HepG2 (cell line): Measurements from ENCODE around the gene SNX30.

Experiments
- ARNT ChIP-seq: fragments of 450-650 bp; IDR thresholded peaks from 2 replicates; pipeline ENCODE4 v1.6.1; 2017
- CTCF ChIP-seq: sonication (generic); formaldehyde crosslinking; IDR thresholded peaks from 2 replicates; pipeline ENCODE4 v1.5.0; 2020; ENCODE audit warnings: mild to moderate bottlenecking, missing genetic modification reagents, moderate library complexity
- GABPA ChIP-seq, 2 experiments: IDR thresholded peaks; 2 replicates each; pipeline ENCODE4 v1.6.1; 2011 to 2016; ENCODE audit warnings: low read depth in 2 of 2, low read length in 1 of 2, missing biosample characterization in 1 of 2, missing genetic modification characterization in 1 of 2
- HNRNPK ChIP-seq: fragments of 200-400 bp; formaldehyde crosslinking; IDR thresholded peaks from 2 replicates; pipeline ENCODE4 v1.6.1; 2018; ENCODE audit warnings: low read length, low read depth, moderate library complexity, mild to moderate bottlenecking; ENCODE audit not compliant: poor library complexity, severe bottlenecking
- MAZ ChIP-seq, 2 experiments: sonication (generic) in 1 of 2; formaldehyde crosslinking in 1 of 2; IDR thresholded peaks; 2 replicates each; pipeline versions ENCODE4 v1.5.0 to v1.6.1; 2012 to 2020; ENCODE audit warnings: low read depth in 2 of 2, mild to moderate bottlenecking in 2 of 2, borderline replicate concordance in 1 of 2, improper control_type of control experiment in 1 of 2, low read length in 1 of 2, missing genetic modification reagents in 1 of 2, moderate library complexity in 1 of 2
- POLR2AphosphoS5 ChIP-seq: IDR thresholded peaks from 2 replicates; pipeline ENCODE4 v1.6.1; 2012; ENCODE audit warnings: low read depth, low read length
- POLR2G ChIP-seq: fragments of 200-400 bp; formaldehyde crosslinking; IDR thresholded peaks from 2 replicates; pipeline ENCODE4 v1.6.1; 2018; ENCODE audit warnings: mild to moderate bottlenecking, low read depth, low read length, moderate library complexity
- RAD21 ChIP-seq: fragments of 450-650 bp; formaldehyde crosslinking; IDR thresholded peaks from 2 replicates; pipeline ENCODE4 v1.5.0; 2020; ENCODE audit warnings: mild to moderate bottlenecking
- RELA ChIP-seq: sonication (generic); formaldehyde crosslinking; IDR thresholded peaks from 2 replicates; pipeline ENCODE4 v1.4.0; 2020; ENCODE audit warnings: missing genetic modification reagents
- SMC3 ChIP-seq: IDR thresholded peaks from 2 replicates; pipeline ENCODE4 v1.6.1; 2011; ENCODE audit warnings: low read length, improper control_type of control experiment
- U2AF1 ChIP-seq: fragments of 200-400 bp; formaldehyde crosslinking; optimal IDR thresholded peaks from 2 replicates; pipeline ENCODE3; 2017; ENCODE audit warnings: mild to moderate bottlenecking, low read depth, low read length
- ZBTB33 ChIP-seq: sonication (generic); formaldehyde crosslinking; IDR thresholded peaks from 2 replicates; pipeline ENCODE4 v1.4.0; 2020; ENCODE audit warnings: missing genetic modification reagents
- ZNF572 ChIP-seq: sonication (generic); formaldehyde crosslinking; IDR thresholded peaks from 2 replicates; pipeline ENCODE4 v1.5.1; 2020; ENCODE audit warnings: mild to moderate bottlenecking, missing genetic modification reagents
- ZNF737 ChIP-seq: sonication (generic); formaldehyde crosslinking; IDR thresholded peaks from 2 replicates; pipeline ENCODE4 v1.5.0; 2020; ENCODE audit warnings: missing genetic modification reagents, mild to moderate bottlenecking, borderline replicate concordance

GRCh38 chr9:112795921-112796320, 45.4 kb downstream of the SNX30 start:
- TF ChIP-seq GABPA (IDR thresholded peaks at IDR 0.05; ENCODE audit: low read depth, low read length), result no peak
- TF ChIP-seq GABPA (CRISPR knock-in tag; IDR thresholded peaks at IDR 0.05; ENCODE audit: low read depth), result no peak
- no peak for TF ChIP-seq CTCF (CRISPR knock-in tag)
- TF ChIP-seq RAD21 (CRISPR knock-in tag), result no peak
- no peak for TF ChIP-seq POLR2G
- TF ChIP-seq ARNT, result no peak
- no peak for TF ChIP-seq ZBTB33 (CRISPR knock-in tag)
- TF ChIP-seq HNRNPK, result no peak
- TF ChIP-seq ZNF737 (CRISPR knock-in tag), result no peak
- no peak for TF ChIP-seq SMC3
- TF ChIP-seq MAZ (IDR thresholded peaks at IDR 0.05; ENCODE audit: borderline replicate concordance, low read depth, low read length), result no peak
- TF ChIP-seq MAZ (CRISPR knock-in tag; IDR thresholded peaks at IDR 0.05; ENCODE audit: low read depth), result no peak
- no peak for TF ChIP-seq ZNF572 (CRISPR knock-in tag)
- no peak for TF ChIP-seq RELA
- TF ChIP-seq POLR2AphosphoS5, result no peak
- TF ChIP-seq U2AF1, result no peak
